ENCODE data around the gene FLACC1.

DNA sequence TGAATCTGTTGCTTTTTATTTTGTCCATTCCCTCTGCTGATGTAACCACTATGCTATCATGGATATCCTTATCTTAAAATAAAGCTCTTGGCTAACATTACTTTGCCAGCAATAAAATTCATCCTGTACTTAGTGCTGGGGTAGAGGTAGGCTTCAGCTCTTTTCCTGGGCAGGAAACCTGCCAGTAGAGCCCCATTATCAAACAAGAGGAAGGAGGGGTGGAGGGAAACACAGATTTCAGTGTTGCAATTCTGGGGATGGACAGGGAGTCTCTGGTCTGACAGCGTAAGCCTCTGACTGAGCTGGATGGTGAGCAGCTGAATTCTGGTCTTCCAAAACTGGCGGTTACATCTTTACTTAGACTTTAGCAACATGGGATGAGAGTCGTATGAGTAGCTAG is 49.3 kb downstream of the FLACC1 start:
- TF ChIP-seq CTCF (conservative IDR thresholded peaks at IDR 0.05; ENCODE audit: low read depth, low read length) (no peak), EZH2 (IDR thresholded peaks at IDR 0.05; ENCODE audit: low read length, unreplicated experiment) (no peak), EZH2phosphoT487 (IDR thresholded peaks at IDR 0.05; ENCODE audit: borderline replicate concordance, low read length) (no peak)
